ENCODE measurements around the gene SPATA17. TPM values are rescaled to one million over a fixed set of nuclear protein-coding genes. Genes with fewer than 3 reads are reported as not detected.

SPATA17 gene
- total RNA-seq, 4 donors from 2014 or later: 0.07 to 0.49 TPM; not detected in 2

DNA sequence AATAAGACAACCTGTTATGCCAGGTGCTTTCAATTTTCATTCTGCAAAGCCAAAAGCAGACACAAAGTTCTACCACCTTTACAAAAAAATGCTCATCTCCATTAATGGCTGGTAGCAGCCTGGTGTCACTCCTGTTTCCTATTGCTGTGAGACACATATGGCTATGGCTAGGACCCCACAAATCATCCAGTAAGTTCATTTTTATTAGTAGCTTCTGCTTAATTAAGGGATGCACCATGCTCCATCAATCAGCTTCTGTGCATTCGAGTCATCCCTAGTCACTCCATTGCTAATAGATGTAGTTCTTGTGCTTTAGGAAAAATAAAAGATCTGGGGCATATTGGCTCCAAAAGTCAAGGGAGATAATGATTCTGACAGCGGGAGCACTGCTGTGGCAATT, 257.2 kb downstream of the SPATA17 start:
- intact Hi-C loops (cut with DNase I; ENCODE audit: low total_unique reads): no loop called here
- Histone ChIP-seq H3K27me3 (no peaks in the 10 kb centered on the region), H3K36me3 (no peaks in the 10 kb centered on the region), H3K27ac (no peak overlapping the region), H3K4me1 (no peaks in the 10 kb centered on the region), H3K4me3 (no peak overlapping the region), H3K9me3 (no peaks in the 10 kb centered on the region)
- in situ Hi-C loops (cut with MboI; ENCODE audit: low sequenced_read_pairs in 4 of 4): no loop called here
- TF ChIP-seq, protein P1, sequence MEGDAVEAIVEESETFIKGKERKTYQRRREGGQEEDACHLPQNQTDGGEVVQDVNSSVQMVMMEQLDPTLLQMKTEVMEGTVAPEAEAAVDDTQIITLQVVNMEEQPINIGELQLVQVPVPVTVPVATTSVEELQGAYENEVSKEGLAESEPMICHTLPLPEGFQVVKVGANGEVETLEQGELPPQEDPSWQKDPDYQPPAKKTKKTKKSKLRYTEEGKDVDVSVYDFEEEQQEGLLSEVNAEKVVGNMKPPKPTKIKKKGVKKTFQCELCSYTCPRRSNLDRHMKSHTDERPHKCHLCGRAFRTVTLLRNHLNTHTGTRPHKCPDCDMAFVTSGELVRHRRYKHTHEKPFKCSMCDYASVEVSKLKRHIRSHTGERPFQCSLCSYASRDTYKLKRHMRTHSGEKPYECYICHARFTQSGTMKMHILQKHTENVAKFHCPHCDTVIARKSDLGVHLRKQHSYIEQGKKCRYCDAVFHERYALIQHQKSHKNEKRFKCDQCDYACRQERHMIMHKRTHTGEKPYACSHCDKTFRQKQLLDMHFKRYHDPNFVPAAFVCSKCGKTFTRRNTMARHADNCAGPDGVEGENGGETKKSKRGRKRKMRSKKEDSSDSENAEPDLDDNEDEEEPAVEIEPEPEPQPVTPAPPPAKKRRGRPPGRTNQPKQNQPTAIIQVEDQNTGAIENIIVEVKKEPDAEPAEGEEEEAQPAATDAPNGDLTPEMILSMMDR (IDR thresholded peaks at IDR 0.05 in 4 of 5, conservative IDR thresholded peaks at IDR 0.05 in 1 of 5): no peak
- TF ChIP-seq POLR2A (IDR thresholded peaks at IDR 0.05): no peak
- ATAC-seq: no peak
- DNase-seq: no peak

DNA sequence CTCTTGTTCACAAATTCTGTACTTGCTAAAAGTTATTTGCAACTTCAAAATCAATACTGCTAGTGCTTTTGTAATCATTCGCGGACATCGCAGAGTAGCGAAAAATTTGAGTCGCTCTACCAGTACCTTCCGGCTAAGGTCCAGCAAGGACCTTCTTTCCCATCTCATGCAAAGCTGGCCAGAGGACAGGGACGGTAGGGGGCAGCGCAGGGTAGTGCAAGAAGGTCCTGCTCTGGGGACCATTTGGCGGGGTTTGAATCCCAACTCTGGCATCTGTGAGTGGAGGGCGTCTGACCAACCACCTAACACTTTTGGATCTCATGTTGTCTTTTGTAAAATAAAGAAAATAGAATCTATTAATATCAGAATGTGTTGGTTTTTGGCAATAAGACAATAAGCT, 258.3 kb downstream of the SPATA17 start:
- DNase-seq: no peak
- intact Hi-C loops (cut with DNase I; ENCODE audit: low total_unique reads): no loop called here
- Histone ChIP-seq H3K27ac (no peak overlapping the region), H3K27me3 (no peaks in the 10 kb centered on the region), H3K9me3 (no peaks in the 10 kb centered on the region), H3K4me1 (no peaks in the 10 kb centered on the region), H3K36me3 (no peaks in the 10 kb centered on the region), H3K4me3 (no peak overlapping the region)
- no peak for TF ChIP-seq POLR2A (IDR thresholded peaks at IDR 0.05)
- TF ChIP-seq, protein P1 (IDR thresholded peaks at IDR 0.05 in 4 of 5, conservative IDR thresholded peaks at IDR 0.05 in 1 of 5): no peak
- in situ Hi-C loops (cut with MboI; ENCODE audit: low sequenced_read_pairs in 4 of 4): no loop called here
- no peak for ATAC-seq

DNA sequence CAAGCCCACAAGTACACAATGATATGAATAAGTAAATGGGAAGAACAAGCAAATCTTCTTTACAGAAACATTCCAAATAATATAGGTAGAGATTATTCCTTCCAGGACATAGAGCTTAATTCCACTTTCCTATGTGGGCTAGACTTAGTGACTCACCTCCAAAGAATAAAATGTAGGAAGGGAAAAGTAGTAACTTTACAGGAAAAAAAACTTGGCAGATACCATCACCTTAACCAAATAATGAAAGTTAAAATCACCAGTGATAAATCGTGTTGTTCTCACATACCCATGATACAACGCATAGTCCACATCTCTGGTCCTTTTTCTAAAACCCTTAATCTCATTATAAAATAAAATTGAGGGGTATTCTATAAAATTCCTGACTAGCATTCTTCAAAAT, 260.8 kb downstream of the SPATA17 start:
- Histone ChIP-seq H3K4me3 (no peak overlapping the region), H3K27me3 (no peaks in the 10 kb centered on the region), H3K36me3 (no peaks in the 10 kb centered on the region), H3K27ac (no peak overlapping the region), H3K9me3 (no peaks in the 10 kb centered on the region), H3K4me1 (no peaks in the 10 kb centered on the region)
- in situ Hi-C loops (cut with MboI; ENCODE audit: low sequenced_read_pairs in 4 of 4): no loop called here
- DNase-seq: no peak
- TF ChIP-seq, protein P1 (IDR thresholded peaks at IDR 0.05 in 4 of 5, conservative IDR thresholded peaks at IDR 0.05 in 1 of 5): no peak
- TF ChIP-seq POLR2A (IDR thresholded peaks at IDR 0.05): no peak
- ATAC-seq: no peak
- intact Hi-C loops (cut with DNase I; ENCODE audit: low total_unique reads): no loop called here

DNA sequence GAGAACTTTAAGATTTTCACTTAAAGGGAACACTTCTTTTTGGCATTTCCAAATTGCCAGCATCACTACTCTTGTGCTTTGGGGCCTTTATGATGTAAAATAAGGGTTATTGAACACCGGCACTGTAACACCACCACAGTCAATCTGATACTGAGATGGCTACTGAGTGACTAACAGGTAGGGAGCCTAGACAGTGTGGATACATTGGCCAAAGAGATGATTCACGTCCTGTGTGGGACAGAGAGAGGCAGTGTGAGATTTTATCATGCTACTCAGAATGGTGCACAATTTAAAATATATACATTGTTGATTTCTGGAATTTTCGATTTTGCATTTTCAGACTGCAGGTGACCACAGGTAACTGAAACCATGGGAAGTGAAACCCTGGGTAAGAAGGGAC, 261.6 kb downstream of the SPATA17 start:
- intact Hi-C loops (cut with DNase I; ENCODE audit: low total_unique reads) (no loop called here), in situ Hi-C loops (cut with MboI; ENCODE audit: low sequenced_read_pairs in 4 of 4) (no loop called here)
- Histone ChIP-seq H3K27me3 (no peaks in the 10 kb centered on the region), H3K36me3 (no peaks in the 10 kb centered on the region), H3K27ac (no peak overlapping the region), H3K4me3 (no peak overlapping the region), H3K9me3 (no peaks in the 10 kb centered on the region), H3K4me1 (no peaks in the 10 kb centered on the region)
- ATAC-seq (no peak), DNase-seq (no peak)
- no peak for TF ChIP-seq POLR2A (IDR thresholded peaks at IDR 0.05)
- TF ChIP-seq, protein P1 (IDR thresholded peaks at IDR 0.05 in 4 of 5, conservative IDR thresholded peaks at IDR 0.05 in 1 of 5): no peak

DNA sequence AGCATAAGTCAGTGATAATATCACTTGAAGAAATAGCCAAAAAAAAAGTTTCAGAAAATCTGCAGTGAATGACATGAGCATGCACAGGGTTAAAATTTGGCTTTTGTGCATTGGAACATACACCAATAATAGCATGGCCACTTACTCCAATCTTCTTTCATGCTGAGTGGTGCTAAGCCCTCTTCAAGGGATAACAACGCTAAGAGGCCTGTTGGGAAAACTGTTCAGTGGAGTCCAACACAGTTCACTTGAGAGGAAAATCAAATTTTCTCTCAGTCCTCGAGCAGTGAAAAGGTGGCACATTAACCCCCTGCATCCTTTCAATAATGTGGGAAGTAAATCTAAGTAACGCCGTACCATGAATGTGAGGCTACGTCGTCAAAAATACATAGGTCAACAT, 264.7 kb downstream of the SPATA17 start:
- H3K36me3 ChIP-seq: no peaks in the 10 kb centered on the region
- H3K9me3 ChIP-seq: no peaks in the 10 kb centered on the region
- intact Hi-C loops (cut with DNase I; ENCODE audit: low total_unique reads) (no loop called here), in situ Hi-C loops (cut with MboI; ENCODE audit: low sequenced_read_pairs in 4 of 4) (no loop called here)
- no peak overlapping the region for H3K4me3 ChIP-seq
- no peaks in the 10 kb centered on the region for H3K4me1 ChIP-seq
- DNase-seq: no peak
- H3K27ac ChIP-seq: no peak overlapping the region
- TF ChIP-seq POLR2A (IDR thresholded peaks at IDR 0.05): no peak
- TF ChIP-seq, protein P1 (IDR thresholded peaks at IDR 0.05 in 4 of 5, conservative IDR thresholded peaks at IDR 0.05 in 1 of 5): no peak
- ATAC-seq: no peak
- H3K27me3 ChIP-seq: no peaks in the 10 kb centered on the region
